GM12872 (cell line): ENCODE results near the gene CERCAM.

Experiments used
- CTCF ChIP-seq: IDR thresholded peaks from 3 replicates; pipeline ENCODE4 v1.5.1; 2011; ENCODE audit warnings: low read depth, mild to moderate bottlenecking, low read length, moderate library complexity; ENCODE audit not compliant: insufficient read depth

Gene CERCAM

GRCh38 chr9:128390150-128390812, 30.4 kb upstream of the CERCAM start:
- TF ChIP-seq CTCF: no peak

- TF ChIP-seq CTCF: no peak
Observed at GRCh38 chr9:128390813-128391711, 29.6 kb upstream of the CERCAM start.

GRCh38 chr9:128391956-128392301, 28.7 kb upstream of the CERCAM start:
- no peak for TF ChIP-seq CTCF

- no peak for TF ChIP-seq CTCF
Observed at GRCh38 chr9:128392302-128393144, 28.1 kb upstream of the CERCAM start.

GRCh38 chr9:128393145-128393775, 27.4 kb upstream of the CERCAM start:
- TF ChIP-seq CTCF: no peak

GRCh38 chr9:128393970-128394369, 26.7 kb upstream of the CERCAM start:
- no peak for TF ChIP-seq CTCF
